ENCODE results near the gene SPTSSB. TPM values are rescaled to one million over a fixed set of nuclear protein-coding genes. Genes with fewer than 3 reads are reported as not detected.

SPTSSB gene
- total and polyA plus RNA-seq, 2 experiments from 2014 or later = 5.0 to 6.9 TPM

DNA sequence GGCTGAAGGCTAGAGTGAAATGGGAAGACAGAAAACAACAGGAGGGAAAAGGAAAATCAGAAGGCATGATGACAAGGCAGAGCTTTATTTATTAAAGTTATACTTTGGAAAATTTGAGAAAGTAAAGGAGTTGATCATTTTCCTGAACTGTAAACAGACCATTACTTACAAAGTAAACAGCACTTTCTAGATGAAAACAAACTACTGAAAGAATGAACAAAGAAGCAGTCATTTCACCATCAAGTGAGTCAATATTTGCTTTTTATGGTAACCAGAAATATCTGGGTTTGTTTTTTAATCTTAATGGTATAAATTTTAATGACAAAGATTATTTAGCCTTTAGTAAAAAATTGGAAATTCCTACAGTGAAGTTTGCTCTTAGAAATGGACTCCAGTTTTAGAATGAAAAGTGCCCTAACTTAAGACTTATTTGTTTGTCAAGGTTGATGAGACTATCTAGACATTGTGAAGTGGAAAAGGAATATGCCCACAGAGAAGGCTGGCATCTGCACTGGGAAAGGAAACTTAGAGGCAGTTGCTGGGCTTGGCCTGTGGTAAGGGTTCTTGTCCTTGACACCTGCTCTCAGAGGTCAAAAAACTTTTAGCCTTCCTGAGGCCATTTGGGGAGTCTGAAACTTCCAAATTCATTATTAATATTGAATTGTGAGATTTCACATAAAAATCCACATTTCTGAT, 47.2 kb downstream of the SPTSSB start:
- H3K9me2 ChIP-seq (replicated peaks; ENCODE audit: insufficient read depth) = no peaks in the 10 kb centered on the region
- TF ChIP-seq, protein P1, sequence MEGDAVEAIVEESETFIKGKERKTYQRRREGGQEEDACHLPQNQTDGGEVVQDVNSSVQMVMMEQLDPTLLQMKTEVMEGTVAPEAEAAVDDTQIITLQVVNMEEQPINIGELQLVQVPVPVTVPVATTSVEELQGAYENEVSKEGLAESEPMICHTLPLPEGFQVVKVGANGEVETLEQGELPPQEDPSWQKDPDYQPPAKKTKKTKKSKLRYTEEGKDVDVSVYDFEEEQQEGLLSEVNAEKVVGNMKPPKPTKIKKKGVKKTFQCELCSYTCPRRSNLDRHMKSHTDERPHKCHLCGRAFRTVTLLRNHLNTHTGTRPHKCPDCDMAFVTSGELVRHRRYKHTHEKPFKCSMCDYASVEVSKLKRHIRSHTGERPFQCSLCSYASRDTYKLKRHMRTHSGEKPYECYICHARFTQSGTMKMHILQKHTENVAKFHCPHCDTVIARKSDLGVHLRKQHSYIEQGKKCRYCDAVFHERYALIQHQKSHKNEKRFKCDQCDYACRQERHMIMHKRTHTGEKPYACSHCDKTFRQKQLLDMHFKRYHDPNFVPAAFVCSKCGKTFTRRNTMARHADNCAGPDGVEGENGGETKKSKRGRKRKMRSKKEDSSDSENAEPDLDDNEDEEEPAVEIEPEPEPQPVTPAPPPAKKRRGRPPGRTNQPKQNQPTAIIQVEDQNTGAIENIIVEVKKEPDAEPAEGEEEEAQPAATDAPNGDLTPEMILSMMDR (IDR thresholded peaks at IDR 0.05; ENCODE audit: poor library complexity) = no peak
- TF ChIP-seq EZH2 (IDR thresholded peaks at IDR 0.05; ENCODE audit: borderline replicate concordance) = no peak
- TF ChIP-seq EZH2phosphoT487 (IDR thresholded peaks at IDR 0.05; ENCODE audit: low read depth, severe bottlenecking, unreplicated experiment) = no peak
- no peaks in the 10 kb centered on the region for H3K9me3 ChIP-seq (ENCODE audit: low read depth)
- H3K4me2 ChIP-seq = no peak overlapping the region
- no peak overlapping the region for H2AFZ ChIP-seq
- H3K27ac ChIP-seq = no peak overlapping the region
- no peaks in the 10 kb centered on the region for H4K20me1 ChIP-seq (ENCODE audit: insufficient read depth, poor library complexity, severe bottlenecking)
- DNase-seq (ENCODE audit: low spot score) = no peak
- no peak overlapping the region for H3K4me3 ChIP-seq
- H3K27me3 ChIP-seq = no peaks in the 10 kb centered on the region
- no peaks in the 10 kb centered on the region for H3K36me3 ChIP-seq (replicated peaks; ENCODE audit: insufficient read depth, low read depth)
- H3K79me2 ChIP-seq = no peaks in the 10 kb centered on the region
- peaks cover 4% of the 10 kb centered on the region for H3K4me1 ChIP-seq (ENCODE audit: insufficient read depth)

DNA sequence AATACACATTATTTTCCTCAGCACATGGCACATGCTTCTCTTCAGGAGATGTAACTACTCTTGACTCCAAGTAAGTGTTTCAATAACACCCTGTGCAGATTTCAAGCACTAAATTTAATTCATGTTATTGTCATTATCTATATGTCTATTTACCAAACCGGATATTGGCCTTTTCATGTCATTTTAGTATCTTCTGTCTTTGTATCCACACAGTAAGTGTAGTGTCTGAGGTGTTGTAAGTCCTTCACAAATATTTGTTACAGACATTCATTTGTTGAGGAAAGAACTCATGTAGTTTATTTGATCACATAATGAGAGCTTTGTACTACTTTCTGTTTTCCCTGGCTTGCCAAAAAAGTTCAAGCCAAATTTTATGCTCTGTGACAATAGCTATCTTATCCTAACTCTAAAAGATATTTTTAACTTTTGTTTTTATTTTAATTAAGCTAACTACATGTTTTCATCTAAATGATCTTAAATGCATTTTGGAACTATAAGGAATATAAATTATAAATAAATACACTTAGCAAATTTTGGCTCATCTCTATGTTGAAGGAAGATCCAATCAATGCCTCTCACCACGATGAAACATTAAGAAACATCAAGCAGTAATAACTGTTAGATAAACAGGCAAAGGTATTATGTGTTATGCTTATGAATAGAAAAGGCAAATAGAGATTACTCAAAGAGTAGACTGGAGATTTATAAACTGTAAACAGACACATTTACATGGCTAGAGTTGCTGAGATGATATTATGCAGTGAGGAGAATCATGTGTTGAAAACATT, 48.3 kb downstream of the SPTSSB start:
- Histone ChIP-seq H3K4me1 (ENCODE audit: insufficient read depth) (peaks cover 4% of the 10 kb centered on the region), H3K27ac (no peak overlapping the region), H3K9me3 (ENCODE audit: low read depth) (no peaks in the 10 kb centered on the region), H3K36me3 (replicated peaks; ENCODE audit: insufficient read depth, low read depth) (no peaks in the 10 kb centered on the region), H3K4me2 (no peak overlapping the region), H3K27me3 (no peaks in the 10 kb centered on the region), H2AFZ (no peak overlapping the region), H3K79me2 (no peaks in the 10 kb centered on the region), H4K20me1 (ENCODE audit: insufficient read depth, poor library complexity, severe bottlenecking) (no peaks in the 10 kb centered on the region), H3K9me2 (replicated peaks; ENCODE audit: insufficient read depth) (no peaks in the 10 kb centered on the region), H3K4me3 (no peak overlapping the region)
- TF ChIP-seq EZH2 (IDR thresholded peaks at IDR 0.05; ENCODE audit: borderline replicate concordance) = no peak
- 71% methylated on average over 2 of the region's 2 CpGs for WGBS (ENCODE audit: low lambda C conversion rate, missing lambda C conversion rate)
- no peak for DNase-seq (ENCODE audit: low spot score)

DNA sequence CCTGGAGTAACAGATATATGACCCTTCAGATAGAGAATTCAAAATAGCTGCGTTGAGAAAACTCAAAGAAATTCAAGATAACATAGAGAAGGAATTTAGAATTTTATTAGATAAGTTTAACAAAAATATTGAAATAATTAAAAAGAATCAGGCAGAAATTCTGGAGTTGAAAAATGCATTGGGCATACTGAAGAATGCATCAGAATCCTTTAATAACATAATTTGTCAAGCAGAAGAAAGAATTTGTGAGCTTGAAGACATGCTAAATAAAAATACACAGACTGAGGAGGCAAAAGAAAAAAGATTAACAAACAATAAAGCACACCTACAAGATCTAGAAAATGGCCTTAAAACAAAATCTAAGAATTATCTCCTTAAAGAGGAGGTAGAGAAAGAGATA, 50.5 kb downstream of the SPTSSB start:
- H3K27ac ChIP-seq = no peak overlapping the region
- H4K20me1 ChIP-seq (ENCODE audit: insufficient read depth, poor library complexity, severe bottlenecking) = no peaks in the 10 kb centered on the region
- no peaks in the 10 kb centered on the region for H3K9me3 ChIP-seq (ENCODE audit: low read depth)
- DNase-seq (ENCODE audit: low spot score) = no peak
- H3K4me1 ChIP-seq (ENCODE audit: insufficient read depth) = peaks cover 4% of the 10 kb centered on the region
- WGBS (ENCODE audit: low lambda C conversion rate, missing lambda C conversion rate) = 96% methylated on average over 1 of the region's 1 CpG
- H2AFZ ChIP-seq = no peak overlapping the region
- H3K9me2 ChIP-seq (replicated peaks; ENCODE audit: insufficient read depth) = no peaks in the 10 kb centered on the region
- no peak overlapping the region for H3K4me2 ChIP-seq
- H3K27me3 ChIP-seq = no peaks in the 10 kb centered on the region
- H3K4me3 ChIP-seq = no peak overlapping the region
- H3K36me3 ChIP-seq (replicated peaks; ENCODE audit: insufficient read depth, low read depth) = no peaks in the 10 kb centered on the region
- TF ChIP-seq, protein P1 (IDR thresholded peaks at IDR 0.05; ENCODE audit: poor library complexity) = no peak
- TF ChIP-seq EZH2 (IDR thresholded peaks at IDR 0.05; ENCODE audit: borderline replicate concordance) = no peak
- no peak for TF ChIP-seq EZH2phosphoT487 (IDR thresholded peaks at IDR 0.05; ENCODE audit: low read depth, severe bottlenecking, unreplicated experiment)
- no peaks in the 10 kb centered on the region for H3K79me2 ChIP-seq

DNA sequence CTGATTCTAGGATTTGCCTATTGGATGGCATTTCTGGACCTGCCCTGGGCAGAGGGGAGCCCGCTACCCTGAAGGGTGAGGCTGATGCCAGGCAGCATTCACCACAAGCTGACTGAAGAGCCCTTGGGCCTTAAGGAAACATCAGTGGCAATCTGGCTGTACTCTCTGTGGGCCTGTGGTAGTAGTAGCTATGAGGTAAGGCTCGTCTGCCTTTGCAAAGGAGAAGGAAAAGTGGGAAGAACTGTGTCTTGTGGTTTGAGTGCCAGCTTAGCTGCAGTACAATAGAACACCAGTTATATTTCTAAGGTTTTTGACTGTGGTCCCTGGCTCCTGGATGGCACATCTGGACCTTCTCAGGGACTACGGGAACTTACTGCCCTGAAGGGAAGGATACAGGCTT, 51.5 kb downstream of the SPTSSB start:
- H3K4me2 ChIP-seq = no peak overlapping the region
- no peaks in the 10 kb centered on the region for H3K9me2 ChIP-seq (replicated peaks; ENCODE audit: insufficient read depth)
- no peaks in the 10 kb centered on the region for H4K20me1 ChIP-seq (ENCODE audit: insufficient read depth, poor library complexity, severe bottlenecking)
- no peaks in the 10 kb centered on the region for H3K79me2 ChIP-seq
- no peaks in the 10 kb centered on the region for H3K27me3 ChIP-seq
- WGBS (ENCODE audit: low lambda C conversion rate, missing lambda C conversion rate) = 74% methylated on average over 3 of the region's 3 CpGs
- no peak overlapping the region for H3K27ac ChIP-seq
- H3K4me3 ChIP-seq = no peak overlapping the region
- H3K4me1 ChIP-seq (ENCODE audit: insufficient read depth) = peaks cover 4% of the 10 kb centered on the region
- no peaks in the 10 kb centered on the region for H3K36me3 ChIP-seq (replicated peaks; ENCODE audit: insufficient read depth, low read depth)
- no peak overlapping the region for H2AFZ ChIP-seq
- no peak for DNase-seq (ENCODE audit: low spot score)
- TF ChIP-seq EZH2phosphoT487 (IDR thresholded peaks at IDR 0.05; ENCODE audit: low read depth, severe bottlenecking, unreplicated experiment) = no peak
- TF ChIP-seq, protein P1 (IDR thresholded peaks at IDR 0.05; ENCODE audit: poor library complexity) = no peak
- no peak for TF ChIP-seq EZH2 (IDR thresholded peaks at IDR 0.05; ENCODE audit: borderline replicate concordance)
- H3K9me3 ChIP-seq (ENCODE audit: low read depth) = no peaks in the 10 kb centered on the region

All from hepatocyte (in vitro differentiated cells).